GM19099 (cell line): ENCODE results near the gene IMMP1L.

Source experiments
- POLR2A ChIP-seq: IDR thresholded peaks from 3 replicates; pipeline ENCODE4 v1.6.1; 2011; ENCODE audit warnings: low read depth; ENCODE audit not compliant: insufficient read length; ENCODE audit errors: extremely low read depth

Gene IMMP1L

GRCh38 chr11:31487848-31488247, 21.6 kb downstream of the IMMP1L start:
- no peak for TF ChIP-seq POLR2A

- no peak for TF ChIP-seq POLR2A
These were observed 24.9 kb downstream of the IMMP1L start for GRCh38 chr11:31484497-31484896.

GRCh38 chr11:31480930-31481329, 28.5 kb downstream of the IMMP1L start:
- no peak for TF ChIP-seq POLR2A

- TF ChIP-seq POLR2A, result no peak
These were observed 30.4 kb downstream of the IMMP1L start for GRCh38 chr11:31479066-31479465.

GRCh38 chr11:31478223-31478590, 31.2 kb downstream of the IMMP1L start:
- TF ChIP-seq POLR2A, result no peak

GRCh38 chr11:31477528-31478222, 31.7 kb downstream of the IMMP1L start:
- TF ChIP-seq POLR2A, result no peak

- no peak for TF ChIP-seq POLR2A
These were observed 35.3 kb downstream of the IMMP1L start for GRCh38 chr11:31474083-31474482.

- no peak for TF ChIP-seq POLR2A
These were observed 45.0 kb downstream of the IMMP1L start for GRCh38 chr11:31464436-31464835.

GRCh38 chr11:31455177-31455576, 54.2 kb downstream of the IMMP1L start:
- no peak for TF ChIP-seq POLR2A

- no peak for TF ChIP-seq POLR2A
These were observed 58.6 kb downstream of the IMMP1L start for GRCh38 chr11:31450841-31451240.

- TF ChIP-seq POLR2A, result no peak
These were observed 60.4 kb downstream of the IMMP1L start for GRCh38 chr11:31449040-31449439.

GRCh38 chr11:31445621-31446020, 63.8 kb downstream of the IMMP1L start:
- TF ChIP-seq POLR2A, result no peak

- no peak for TF ChIP-seq POLR2A
These were observed 65.6 kb downstream of the IMMP1L start for GRCh38 chr11:31443802-31444201.

GRCh38 chr11:31442086-31442485, 67.3 kb downstream of the IMMP1L start:
- TF ChIP-seq POLR2A, result no peak

GRCh38 chr11:31441296-31441695, 68.1 kb downstream of the IMMP1L start:
- no peak for TF ChIP-seq POLR2A

GRCh38 chr11:31437742-31438435, 71.5 kb downstream of the IMMP1L start:
- no peak for TF ChIP-seq POLR2A
